ENCODE measurements around the gene TMEM109. TPM values are rescaled to one million over a fixed set of nuclear protein-coding genes. Genes with fewer than 3 reads are reported as not detected.

Gene TMEM109
- total RNA-seq, 2 experiments from 2014 or later = 27.8 to 32.9 TPM

DNA sequence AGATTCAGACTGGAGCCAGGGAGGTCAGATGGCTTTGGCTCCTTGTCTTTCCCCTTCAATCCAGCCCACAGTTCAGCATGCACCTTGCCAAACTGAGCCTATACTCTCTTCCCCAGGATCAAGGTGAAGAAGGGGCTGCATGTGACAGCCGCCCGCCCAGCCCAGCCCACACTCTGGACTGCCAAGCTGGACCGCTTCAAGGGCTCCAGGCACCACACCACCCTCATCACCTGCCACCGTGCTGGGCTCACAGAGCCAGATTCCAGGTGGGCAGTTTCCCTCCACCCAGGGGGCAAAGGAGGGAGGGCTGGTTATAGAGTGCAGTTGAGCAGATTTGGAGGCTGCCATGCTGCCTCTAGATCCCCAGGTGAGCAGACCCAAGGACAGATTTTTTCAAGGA is 16.4 kb downstream of the TMEM109 start:
- no peak overlapping the region for H3K4me3 Mint-ChIP-seq
- H3K4me1 ChIP-seq (ENCODE audit: insufficient read depth, low read length) = peaks cover 3% of the 10 kb centered on the region
- H3K27me3 ChIP-seq (ENCODE audit: control insufficient read depth in 1 of 2, insufficient read depth in 2 of 2, low read length in 2 of 2) = peaks cover 1 to 7% of the 10 kb centered on the region in 2 experiments
- no peaks in the 10 kb centered on the region for H3K9me3 ChIP-seq (ENCODE audit: control insufficient read depth in 1 of 2, insufficient read depth in 1 of 2, low read length in 2 of 2)
- no peaks in the 10 kb centered on the region for H3K36me3 Mint-ChIP-seq (ENCODE audit: low read depth)
- DNase-seq (no peak), ATAC-seq (ENCODE audit: poor library complexity) (no peak)
- peaks cover under 1% of the 10 kb centered on the region for H3K4me1 Mint-ChIP-seq (ENCODE audit: low read depth)
- TF ChIP-seq, protein P1, sequence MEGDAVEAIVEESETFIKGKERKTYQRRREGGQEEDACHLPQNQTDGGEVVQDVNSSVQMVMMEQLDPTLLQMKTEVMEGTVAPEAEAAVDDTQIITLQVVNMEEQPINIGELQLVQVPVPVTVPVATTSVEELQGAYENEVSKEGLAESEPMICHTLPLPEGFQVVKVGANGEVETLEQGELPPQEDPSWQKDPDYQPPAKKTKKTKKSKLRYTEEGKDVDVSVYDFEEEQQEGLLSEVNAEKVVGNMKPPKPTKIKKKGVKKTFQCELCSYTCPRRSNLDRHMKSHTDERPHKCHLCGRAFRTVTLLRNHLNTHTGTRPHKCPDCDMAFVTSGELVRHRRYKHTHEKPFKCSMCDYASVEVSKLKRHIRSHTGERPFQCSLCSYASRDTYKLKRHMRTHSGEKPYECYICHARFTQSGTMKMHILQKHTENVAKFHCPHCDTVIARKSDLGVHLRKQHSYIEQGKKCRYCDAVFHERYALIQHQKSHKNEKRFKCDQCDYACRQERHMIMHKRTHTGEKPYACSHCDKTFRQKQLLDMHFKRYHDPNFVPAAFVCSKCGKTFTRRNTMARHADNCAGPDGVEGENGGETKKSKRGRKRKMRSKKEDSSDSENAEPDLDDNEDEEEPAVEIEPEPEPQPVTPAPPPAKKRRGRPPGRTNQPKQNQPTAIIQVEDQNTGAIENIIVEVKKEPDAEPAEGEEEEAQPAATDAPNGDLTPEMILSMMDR (IDR thresholded peaks at IDR 0.05) = no peak
- H3K27ac Mint-ChIP-seq = no peak overlapping the region
- no peaks in the 10 kb centered on the region for H3K36me3 ChIP-seq (ENCODE audit: insufficient read depth, low read length)
- CTCF ChIA-PET = no interaction called here
- H3K4me3 ChIP-seq (ENCODE audit: low read length) = no peak overlapping the region
- intact Hi-C loops (cut with DNase I, micrococcal nuclease) = no loop called here
- no peak overlapping the region for H3K27ac ChIP-seq (ENCODE audit: low read depth in 1 of 2, low read length in 2 of 2)
- H3K9me3 Mint-ChIP-seq = no peaks in the 10 kb centered on the region
- peaks cover 13% of the 10 kb centered on the region for H3K27me3 Mint-ChIP-seq
- POLR2A ChIA-PET = no interaction called here

DNA sequence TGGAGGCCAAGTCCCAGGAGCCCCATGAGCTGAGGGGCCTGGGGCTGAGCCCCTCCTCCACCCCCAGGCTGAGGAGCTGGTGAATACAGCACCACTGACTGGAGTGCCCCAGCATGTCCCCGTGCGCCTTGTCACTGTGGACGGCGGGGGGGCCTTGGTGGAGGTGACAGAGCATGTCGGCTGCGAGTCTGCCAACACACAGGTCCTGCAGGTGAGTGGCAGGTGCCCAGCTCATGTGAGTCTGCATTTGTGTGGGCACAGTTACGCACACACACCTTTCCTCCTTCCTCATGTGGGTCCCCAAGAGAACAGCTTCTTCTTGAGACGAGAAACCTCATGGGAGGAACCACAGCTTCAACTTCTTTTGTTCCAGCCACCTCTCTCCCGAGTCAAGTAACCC is 18.0 kb downstream of the TMEM109 start:
- no peaks in the 10 kb centered on the region for H3K9me3 ChIP-seq (ENCODE audit: control insufficient read depth in 1 of 2, insufficient read depth in 1 of 2, low read length in 2 of 2)
- H3K36me3 Mint-ChIP-seq (ENCODE audit: low read depth) = no peaks in the 10 kb centered on the region
- no peaks in the 10 kb centered on the region for H3K4me1 Mint-ChIP-seq (ENCODE audit: low read depth)
- H3K27me3 Mint-ChIP-seq = no peaks in the 10 kb centered on the region
- intact Hi-C loops (cut with DNase I, micrococcal nuclease) = no loop called here
- DNase-seq (no peak), ATAC-seq (ENCODE audit: poor library complexity) (no peak)
- CTCF ChIA-PET = no interaction called here
- TF ChIP-seq, protein P1 (IDR thresholded peaks at IDR 0.05) = no peak
- H3K27ac Mint-ChIP-seq = no peak overlapping the region
- no peak overlapping the region for H3K4me3 ChIP-seq (ENCODE audit: low read length)
- no peak overlapping the region for H3K4me3 Mint-ChIP-seq
- no peaks in the 10 kb centered on the region for H3K4me1 ChIP-seq (ENCODE audit: insufficient read depth, low read length)
- H3K9me3 Mint-ChIP-seq = no peaks in the 10 kb centered on the region
- POLR2A ChIA-PET = no interaction called here
- H3K27ac ChIP-seq (ENCODE audit: low read depth in 1 of 2, low read length in 2 of 2) = no peak overlapping the region
- H3K27me3 ChIP-seq (ENCODE audit: control insufficient read depth in 1 of 2, insufficient read depth in 2 of 2, low read length in 2 of 2) = peaks cover 0 to 5% of the 10 kb centered on the region in 2 experiments
- no peaks in the 10 kb centered on the region for H3K36me3 ChIP-seq (ENCODE audit: insufficient read depth, low read length)

DNA sequence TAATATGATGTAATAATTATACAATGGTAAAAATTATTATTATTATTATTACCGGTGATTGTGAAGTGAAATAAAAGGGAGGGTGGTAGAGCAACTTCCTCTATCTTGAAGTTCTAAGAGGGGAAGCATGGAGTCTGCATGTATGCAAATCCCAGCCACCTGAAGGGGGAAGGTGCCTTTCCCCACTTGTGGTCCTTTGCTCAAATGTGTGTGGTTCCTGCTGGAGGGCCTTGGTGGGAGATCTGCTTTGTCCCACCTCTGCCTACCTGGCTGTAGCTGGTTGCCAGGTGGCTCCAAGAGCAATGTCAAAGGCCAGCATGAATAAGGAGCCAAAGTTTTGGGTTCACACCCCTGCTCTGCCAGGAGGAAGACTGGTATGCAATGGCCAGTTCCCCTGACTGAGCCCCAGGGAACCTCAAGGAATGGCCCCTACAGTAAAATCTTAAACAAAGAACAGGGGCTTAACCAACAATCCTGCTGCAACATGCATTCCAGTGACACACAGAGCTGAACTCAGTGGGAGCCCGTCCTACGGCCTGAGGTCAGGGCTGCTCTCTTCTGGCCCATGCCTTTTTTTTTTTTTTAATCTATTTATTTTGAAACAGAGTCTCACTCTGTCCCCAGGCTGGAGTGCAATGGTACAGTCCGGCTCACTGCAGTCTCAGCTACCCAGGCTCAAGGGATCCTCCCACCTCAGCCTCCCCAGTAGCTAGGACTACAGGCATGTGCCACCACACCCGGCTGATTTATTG is 18.8 kb downstream of the TMEM109 start:
- DNase-seq (no peak), ATAC-seq (ENCODE audit: poor library complexity) (no peak)
- Histone ChIP-seq H3K4me1 (ENCODE audit: insufficient read depth, low read length) (no peaks in the 10 kb centered on the region), H3K9me3 (ENCODE audit: control insufficient read depth in 1 of 2, insufficient read depth in 1 of 2, low read length in 2 of 2) (no peaks in the 10 kb centered on the region), H3K27me3 (ENCODE audit: control insufficient read depth in 1 of 2, insufficient read depth in 2 of 2, low read length in 2 of 2) (peaks cover 0 to 5% of the 10 kb centered on the region in 2 experiments), H3K4me3 (ENCODE audit: low read length) (no peak overlapping the region), H3K36me3 (ENCODE audit: insufficient read depth, low read length) (no peaks in the 10 kb centered on the region), H3K27ac (ENCODE audit: low read depth in 1 of 2, low read length in 2 of 2) (no peak overlapping the region)
- intact Hi-C loops (cut with DNase I, micrococcal nuclease) = no loop called here
- ChIA-PET CTCF (no interaction called here), POLR2A (no interaction called here)
- Mint-ChIP-seq H3K27ac (no peak overlapping the region), H3K4me1 (ENCODE audit: low read depth) (no peaks in the 10 kb centered on the region), H3K27me3 (no peaks in the 10 kb centered on the region), H3K4me3 (no peak overlapping the region), H3K36me3 (ENCODE audit: low read depth) (no peaks in the 10 kb centered on the region), H3K9me3 (no peaks in the 10 kb centered on the region)
- TF ChIP-seq, protein P1 (IDR thresholded peaks at IDR 0.05) = no peak

Data from CD4-positive, alpha-beta T cell (primary cell).